ENCODE measurements around the gene CTSF.

CTSF gene

GRCh38 chr11:66600219-66600618 is 31.8 kb upstream of the CTSF start:
- DNase-seq, result no peak
- TF ChIP-seq, protein P1, sequence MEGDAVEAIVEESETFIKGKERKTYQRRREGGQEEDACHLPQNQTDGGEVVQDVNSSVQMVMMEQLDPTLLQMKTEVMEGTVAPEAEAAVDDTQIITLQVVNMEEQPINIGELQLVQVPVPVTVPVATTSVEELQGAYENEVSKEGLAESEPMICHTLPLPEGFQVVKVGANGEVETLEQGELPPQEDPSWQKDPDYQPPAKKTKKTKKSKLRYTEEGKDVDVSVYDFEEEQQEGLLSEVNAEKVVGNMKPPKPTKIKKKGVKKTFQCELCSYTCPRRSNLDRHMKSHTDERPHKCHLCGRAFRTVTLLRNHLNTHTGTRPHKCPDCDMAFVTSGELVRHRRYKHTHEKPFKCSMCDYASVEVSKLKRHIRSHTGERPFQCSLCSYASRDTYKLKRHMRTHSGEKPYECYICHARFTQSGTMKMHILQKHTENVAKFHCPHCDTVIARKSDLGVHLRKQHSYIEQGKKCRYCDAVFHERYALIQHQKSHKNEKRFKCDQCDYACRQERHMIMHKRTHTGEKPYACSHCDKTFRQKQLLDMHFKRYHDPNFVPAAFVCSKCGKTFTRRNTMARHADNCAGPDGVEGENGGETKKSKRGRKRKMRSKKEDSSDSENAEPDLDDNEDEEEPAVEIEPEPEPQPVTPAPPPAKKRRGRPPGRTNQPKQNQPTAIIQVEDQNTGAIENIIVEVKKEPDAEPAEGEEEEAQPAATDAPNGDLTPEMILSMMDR (IDR thresholded peaks at IDR 0.05; ENCODE audit: low read depth, low read length, missing control alignments), result no peak
- Histone ChIP-seq H3K36me3 (replicated peaks) (peaks cover 16% of the 10 kb centered on the region), H3K27ac (no peak overlapping the region), H3K27me3 (replicated peaks) (no peaks in the 10 kb centered on the region), H3K4me3 (ENCODE audit: low read depth, low read length) (no peak overlapping the region)
- in situ Hi-C loops (cut with HindIII; ENCODE audit: low pct_ligation_motif_present, low sequenced_read_pairs), result no loop called here

GRCh38 chr11:66598993-66599392 is 30.6 kb upstream of the CTSF start:
- no peak for DNase-seq
- H3K36me3 ChIP-seq (replicated peaks), result peaks cover 12% of the 10 kb centered on the region
- H3K4me3 ChIP-seq (ENCODE audit: low read depth, low read length), result no peak overlapping the region
- TF ChIP-seq, protein P1 (IDR thresholded peaks at IDR 0.05; ENCODE audit: low read depth, low read length, missing control alignments), result no peak
- H3K27me3 ChIP-seq (replicated peaks), result no peaks in the 10 kb centered on the region
- no peak overlapping the region for H3K27ac ChIP-seq
- in situ Hi-C loops (cut with HindIII; ENCODE audit: low pct_ligation_motif_present, low sequenced_read_pairs), result no loop called here

DNA sequence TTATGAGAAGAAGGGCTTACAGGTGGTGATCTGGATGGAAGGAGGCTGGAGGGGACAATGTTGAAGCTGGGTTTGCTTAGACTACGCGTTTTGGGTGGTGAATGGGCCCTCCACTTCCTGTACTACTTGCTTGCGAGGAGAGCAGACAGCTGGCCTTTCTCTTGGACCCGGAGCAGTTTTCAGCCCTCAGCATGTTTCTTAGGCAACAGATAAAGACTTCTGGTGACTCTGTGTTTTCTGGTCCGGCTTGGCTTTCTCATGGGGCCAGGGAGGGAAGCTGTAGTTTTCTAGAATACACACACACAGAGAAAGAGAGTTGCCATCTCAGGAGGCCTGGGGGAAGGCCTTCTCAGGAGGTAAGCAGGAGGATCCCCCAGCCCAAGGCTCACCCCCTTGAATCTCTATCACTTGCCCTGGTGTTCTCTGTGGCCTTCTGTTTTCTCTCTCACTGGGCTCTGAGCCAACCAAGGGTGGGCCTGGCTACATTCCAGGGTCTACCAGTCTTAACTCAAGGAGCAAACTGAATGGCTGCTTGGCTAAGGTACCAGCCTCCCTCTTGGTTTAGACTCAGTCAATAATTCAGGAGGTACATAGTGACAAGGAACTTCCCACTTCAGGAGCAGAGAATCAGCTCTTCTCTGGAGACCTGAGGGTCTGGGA is 27.0 kb upstream of the CTSF start:
- TF ChIP-seq, protein P1 (IDR thresholded peaks at IDR 0.05; ENCODE audit: low read depth, low read length, missing control alignments), result no peak
- Histone ChIP-seq H3K4me3 (ENCODE audit: low read depth, low read length) (no peak overlapping the region), H3K27ac (no peak overlapping the region), H3K36me3 (replicated peaks) (peaks cover 9% of the 10 kb centered on the region), H3K27me3 (replicated peaks) (no peaks in the 10 kb centered on the region)
- no peak for DNase-seq
- in situ Hi-C loops (cut with HindIII; ENCODE audit: low pct_ligation_motif_present, low sequenced_read_pairs), result no loop called here

DNA sequence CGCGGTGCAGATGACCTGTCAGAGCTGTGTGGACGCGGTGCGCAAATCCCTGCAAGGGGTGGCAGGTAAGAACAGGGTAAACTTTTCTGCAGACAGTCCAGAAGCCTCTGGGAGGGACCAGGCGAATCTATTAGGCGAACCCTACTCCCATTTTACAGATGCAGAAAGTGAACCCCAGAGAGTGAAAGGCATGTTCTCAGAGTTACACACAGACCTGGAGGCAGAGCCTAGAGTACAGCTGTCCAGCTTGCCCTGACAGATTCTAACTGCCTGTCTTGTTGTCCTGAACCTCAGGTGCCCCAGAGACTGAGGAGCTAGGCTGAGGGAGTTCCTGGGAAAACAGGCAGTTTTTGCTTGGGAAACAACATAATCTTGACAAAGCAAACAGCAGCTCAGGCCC is 25.2 kb upstream of the CTSF start:
- in situ Hi-C loops (cut with HindIII; ENCODE audit: low pct_ligation_motif_present, low sequenced_read_pairs), result no loop called here
- H3K36me3 ChIP-seq (replicated peaks), result no peaks in the 10 kb centered on the region
- DNase-seq, result no peak
- no peaks in the 10 kb centered on the region for H3K27me3 ChIP-seq (replicated peaks)
- no peak overlapping the region for H3K27ac ChIP-seq
- TF ChIP-seq, protein P1 (IDR thresholded peaks at IDR 0.05; ENCODE audit: low read depth, low read length, missing control alignments), result no peak
- peak overlapping the region; percentile 70 for H3K4me3 ChIP-seq (ENCODE audit: low read depth, low read length)

DNA sequence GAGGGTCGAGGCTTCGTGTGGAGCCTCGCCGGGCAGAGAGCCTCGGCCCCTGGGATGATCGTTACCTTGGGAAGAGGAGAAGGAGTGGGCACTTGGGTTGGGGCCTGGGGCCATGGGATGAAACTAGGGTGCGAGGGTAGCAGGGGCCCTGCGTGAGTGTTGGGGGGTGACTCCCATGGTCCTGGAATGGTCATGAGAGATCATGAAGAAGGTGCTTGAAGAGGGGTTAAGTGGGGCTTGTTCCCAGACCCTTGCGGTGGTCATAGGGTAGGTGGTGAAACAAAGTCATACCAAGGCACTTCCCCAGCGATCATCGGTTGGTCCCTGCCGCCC is 24.9 kb upstream of the CTSF start:
- peak overlapping the region; percentile 30 for H3K27ac ChIP-seq
- peak overlapping the region; percentile 70 for H3K4me3 ChIP-seq (ENCODE audit: low read depth, low read length)
- no peaks in the 10 kb centered on the region for H3K27me3 ChIP-seq (replicated peaks)
- TF ChIP-seq, protein P1 (IDR thresholded peaks at IDR 0.05; ENCODE audit: low read depth, low read length, missing control alignments), result no peak
- no peak for DNase-seq
- in situ Hi-C loops (cut with HindIII; ENCODE audit: low pct_ligation_motif_present, low sequenced_read_pairs), result no loop called here
- no peaks in the 10 kb centered on the region for H3K36me3 ChIP-seq (replicated peaks)
